T-helper 1 cell treated with Interleukin-12 subunit alpha and Interleukin-12 subunit beta and Interleukin-4 antibody, amounts not matched to agents 30 ng/mL and 1 ng/mL, for 36 hours (primary cell): ENCODE measurements around the gene STRA8. TPM values are rescaled to one million over a fixed set of nuclear protein-coding genes. Genes with fewer than 3 reads are reported as not detected.

Experiments
- intact Hi-C: fragments of 100-400 bp; cut with micrococcal nuclease; formaldehyde crosslinking; loops from one replicate; pipeline ENCODE4 v1.15.1; 2024
- total RNA-seq: library from RNA; stranded (reverse); gene quantifications from 2 replicates; pipeline ENCODE4 v1.2.3, GENCODE V29; 2022

STRA8 gene, protein sequence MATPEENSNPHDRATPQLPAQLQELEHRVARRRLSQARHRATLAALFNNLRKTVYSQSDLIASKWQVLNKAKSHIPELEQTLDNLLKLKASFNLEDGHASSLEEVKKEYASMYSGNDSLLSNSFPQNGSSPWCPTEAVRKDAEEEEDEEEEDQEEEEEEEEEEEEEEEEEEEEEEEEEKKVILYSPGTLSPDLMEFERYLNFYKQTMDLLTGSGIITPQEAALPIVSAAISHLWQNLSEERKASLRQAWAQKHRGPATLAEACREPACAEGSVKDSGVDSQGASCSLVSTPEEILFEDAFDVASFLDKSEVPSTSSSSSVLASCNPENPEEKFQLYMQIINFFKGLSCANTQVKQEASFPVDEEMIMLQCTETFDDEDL
- total RNA-seq, result not detected in 2 replicates

GRCh38 chr7:135233570-135233969 lies at the start of gene STRA8:
STRA8 (plus strand) TSS chr7:135233838; CDS start chr7:135240525, 6,687 bp downstream.
- intact Hi-C loops, result no loop called here

DNA sequence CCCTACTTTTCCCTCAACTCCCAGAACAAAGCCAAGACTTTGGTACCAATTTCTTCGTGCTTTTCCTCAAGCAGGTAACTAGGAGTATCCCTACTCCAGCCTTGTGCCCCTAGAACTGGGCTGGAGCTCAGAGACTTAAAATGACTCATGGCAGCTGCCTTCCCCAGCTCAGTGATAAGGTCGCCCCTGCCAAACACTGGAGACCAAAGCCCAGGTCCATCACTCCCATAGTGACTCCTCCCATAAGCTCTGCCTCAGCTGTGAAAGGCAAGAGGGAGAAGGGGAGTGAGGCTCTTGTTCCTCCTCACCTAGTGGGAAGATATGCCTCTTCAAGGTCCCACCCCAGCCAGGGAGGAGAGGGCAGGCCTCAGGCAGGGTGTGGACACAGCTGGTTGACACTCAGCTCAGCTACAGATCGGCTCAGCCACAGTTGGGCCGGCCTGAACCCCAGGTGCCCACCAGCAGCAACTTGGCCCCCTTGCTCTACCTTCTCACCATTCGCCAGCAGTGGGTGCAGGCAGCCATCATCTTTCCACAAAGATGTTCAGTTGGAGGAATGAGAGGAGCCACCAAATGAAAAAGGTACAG lies 49.3 kb upstream of the STRA8 start:
- intact Hi-C loops, result no loop called here

GRCh38 chr7:135185471-135186260 lies 48.0 kb upstream of the STRA8 start:
- intact Hi-C loops, result no loop called here

GRCh38 chr7:135186261-135186540 lies 47.4 kb upstream of the STRA8 start:
- intact Hi-C loops, result no loop called here

- intact Hi-C loops, result no loop called here
These were observed 46.8 kb upstream of the STRA8 start for GRCh38 chr7:135186841-135187253.

- intact Hi-C loops, result no loop called here
These were observed 45.2 kb upstream of the STRA8 start for GRCh38 chr7:135188298-135188984.

DNA sequence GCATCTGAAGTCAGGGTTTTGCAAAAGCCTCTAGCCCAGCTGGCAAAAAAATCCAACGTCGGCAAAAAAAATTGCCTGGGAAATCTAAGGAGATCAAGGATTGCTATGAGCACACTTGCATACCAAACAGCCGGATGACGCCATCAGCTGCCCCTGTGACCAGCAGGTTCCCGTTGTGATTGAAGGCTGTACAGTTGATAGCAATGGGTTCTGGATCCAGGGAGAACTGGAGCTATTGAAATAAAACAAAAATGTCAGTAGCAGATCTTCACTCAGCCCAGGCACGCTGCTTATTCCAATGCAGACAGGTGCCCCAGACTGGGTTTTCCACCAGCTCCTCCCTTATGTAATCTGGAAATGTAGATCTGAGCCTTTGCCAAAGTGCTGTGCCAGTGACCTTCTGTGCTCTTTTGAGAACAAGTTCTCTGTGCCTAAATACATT lies 44.4 kb upstream of the STRA8 start:
- intact Hi-C loops, result no loop called here

DNA sequence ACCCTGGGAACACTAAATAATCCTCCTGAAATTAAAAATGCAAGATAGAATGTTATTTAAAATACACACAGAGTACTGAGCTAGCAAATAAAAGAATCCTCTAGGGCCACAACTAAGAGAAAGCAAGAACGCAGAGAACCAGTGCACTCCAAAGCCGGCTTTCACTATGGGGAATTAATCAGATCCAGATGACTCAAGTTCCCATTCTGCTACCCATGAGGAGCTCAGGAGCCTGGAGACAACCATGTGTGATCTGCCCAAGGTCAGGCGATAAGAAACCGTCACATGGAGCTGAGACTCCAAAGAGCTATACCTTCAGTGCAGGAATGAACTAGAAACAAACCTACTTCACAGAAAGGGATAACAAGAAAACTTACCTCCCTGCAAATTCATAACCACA lies 43.7 kb upstream of the STRA8 start:
- intact Hi-C loops, result no loop called here

DNA sequence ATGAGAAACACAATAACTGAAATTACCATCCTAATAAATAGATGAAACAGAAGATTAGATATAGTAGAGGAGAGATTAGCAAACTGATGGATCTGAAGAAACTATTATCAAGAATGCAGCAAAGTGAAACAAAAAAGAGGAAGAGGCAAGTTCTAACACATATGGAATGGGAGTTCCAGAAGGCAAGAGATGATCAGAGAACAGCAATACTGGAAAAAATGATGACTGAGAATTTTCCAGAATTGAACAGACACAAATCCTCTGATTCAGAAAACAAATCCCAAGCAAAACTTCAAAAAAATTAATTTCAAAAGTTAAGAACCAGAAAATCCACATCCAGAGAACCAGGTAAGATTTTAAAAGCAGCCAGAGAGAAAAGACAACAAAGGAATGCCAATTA lies 42.9 kb upstream of the STRA8 start:
- intact Hi-C loops, result no loop called here

- intact Hi-C loops, result no loop called here
These were observed 40.6 kb upstream of the STRA8 start for GRCh38 chr7:135192914-135193536.

DNA sequence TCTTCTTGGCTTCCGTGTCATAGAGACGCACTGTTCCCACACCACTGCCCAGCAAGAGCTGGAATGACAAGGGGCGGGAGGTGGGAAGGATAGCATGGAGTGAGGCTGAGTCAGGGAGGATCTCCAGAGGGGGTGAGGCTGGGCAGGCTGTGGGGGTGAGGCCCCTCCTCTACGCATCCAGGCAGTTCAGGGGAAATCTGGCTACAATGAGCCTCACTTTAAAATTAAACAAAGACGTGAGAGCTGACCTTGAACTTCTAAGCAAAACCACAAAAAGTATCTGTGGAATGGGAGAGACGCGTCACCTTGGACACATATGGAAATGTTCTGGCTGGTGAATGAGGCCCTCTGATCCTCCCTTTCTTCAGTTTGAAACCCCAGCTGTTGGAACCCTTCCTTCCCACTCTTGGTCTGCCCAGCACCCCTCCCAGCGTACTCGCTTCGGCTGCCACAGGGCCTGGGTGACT lies 40.0 kb upstream of the STRA8 start:
- intact Hi-C loops, result no loop called here

DNA sequence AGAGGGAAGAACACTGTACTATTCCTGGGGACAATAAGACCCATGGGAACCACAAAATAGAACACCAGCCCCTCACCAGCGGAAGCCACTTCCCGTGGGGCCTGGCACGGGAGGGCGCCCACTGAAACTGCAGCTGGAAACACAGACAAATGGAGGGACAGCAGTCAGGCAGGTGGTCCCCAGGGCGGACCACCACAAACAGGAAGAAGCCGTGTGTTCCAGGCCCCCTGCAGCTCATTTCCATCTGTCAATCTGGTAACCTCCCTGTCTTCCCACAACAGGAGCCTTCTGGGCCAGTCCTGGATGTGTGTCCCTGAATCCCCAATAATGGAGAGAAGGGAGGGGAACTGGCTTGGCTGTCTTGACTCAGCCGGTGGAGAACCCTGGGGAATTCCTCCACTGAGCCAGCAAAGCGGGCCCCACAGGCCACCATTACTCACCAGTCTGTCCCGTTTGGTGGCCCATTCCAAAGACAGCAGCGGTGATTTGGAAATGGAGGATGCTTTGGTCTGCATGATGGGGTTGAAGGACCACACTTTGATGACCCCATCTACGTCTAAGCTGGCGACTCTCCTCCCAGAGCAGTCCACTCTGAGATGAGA lies 39.0 kb upstream of the STRA8 start:
- intact Hi-C loops, result no loop called here

DNA sequence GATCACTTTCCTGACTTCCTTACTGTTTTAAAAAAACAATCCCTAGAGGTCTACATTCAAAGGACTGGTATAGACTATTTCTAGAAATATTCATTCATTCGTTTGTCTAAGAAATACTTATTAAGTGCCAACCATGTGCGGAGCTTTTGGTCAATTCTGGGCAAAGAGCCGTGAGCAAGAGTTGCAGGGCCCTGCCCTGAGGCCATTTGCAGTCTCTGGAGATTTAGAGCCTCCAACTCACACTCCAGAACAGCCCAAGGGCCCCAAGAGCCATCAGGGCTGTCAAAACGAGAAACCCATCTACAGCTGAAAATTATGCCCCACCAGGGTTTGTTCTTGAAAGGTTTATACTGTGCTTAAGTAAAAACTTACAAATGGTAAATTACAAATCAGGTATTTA lies 38.5 kb upstream of the STRA8 start:
- intact Hi-C loops, result no loop called here

DNA sequence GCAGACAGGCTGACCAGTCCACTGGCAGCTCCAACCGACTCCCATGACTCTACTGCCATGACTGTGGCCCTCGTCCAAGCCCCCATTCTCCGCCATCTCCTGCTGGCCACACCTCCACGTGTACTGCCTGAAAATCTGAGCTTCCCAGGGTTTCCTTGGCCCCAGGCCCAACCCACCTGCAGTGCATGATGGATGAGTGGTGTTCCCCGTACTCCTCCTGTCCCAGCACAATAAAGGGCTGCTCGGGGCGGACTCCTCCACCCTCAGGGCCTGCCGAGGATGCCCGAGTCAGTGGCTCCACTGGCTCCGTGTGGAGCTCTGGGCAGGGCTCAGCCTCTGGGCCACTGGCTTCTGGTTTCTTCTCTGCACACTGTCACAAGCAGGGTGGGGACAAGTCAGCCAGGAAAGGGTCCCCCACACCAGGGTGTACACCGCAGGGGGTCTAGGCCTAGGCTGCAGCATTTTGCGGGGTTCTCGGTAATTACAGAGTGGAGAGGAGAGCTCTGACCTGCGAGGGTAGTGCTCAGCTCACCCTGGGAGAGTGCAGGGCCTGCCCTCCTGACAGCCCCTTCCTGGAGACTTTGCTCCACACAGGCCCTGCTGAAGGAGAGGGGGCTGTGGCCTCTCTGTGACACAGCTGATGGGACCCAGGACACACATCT lies 37.5 kb upstream of the STRA8 start:
- intact Hi-C loops, result no loop called here

- intact Hi-C loops, result no loop called here
These were observed 36.3 kb upstream of the STRA8 start for GRCh38 chr7:135197343-135197742.

- intact Hi-C loops, result no loop called here
These were observed 35.6 kb upstream of the STRA8 start for GRCh38 chr7:135197906-135198655.

DNA sequence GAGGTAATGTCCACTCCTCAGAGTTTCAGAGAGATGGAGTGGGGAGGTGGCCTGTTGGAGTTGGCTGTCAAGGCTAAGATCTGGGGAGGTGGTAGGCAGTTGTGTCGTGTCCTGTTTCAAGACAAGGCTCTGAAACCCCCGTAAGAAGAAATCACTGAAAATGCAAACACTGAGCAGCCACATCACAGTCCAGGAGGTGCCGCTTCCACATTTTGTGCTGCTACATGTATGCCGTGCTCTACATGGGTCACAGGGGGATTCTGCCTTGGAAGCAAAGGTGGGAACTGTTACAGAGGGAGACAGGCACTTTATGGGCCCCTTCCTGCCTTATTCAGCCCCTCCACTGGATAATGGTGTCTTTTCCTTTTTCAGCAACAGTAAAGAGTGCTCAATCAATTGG lies 34.2 kb upstream of the STRA8 start:
- intact Hi-C loops, result no loop called here

DNA sequence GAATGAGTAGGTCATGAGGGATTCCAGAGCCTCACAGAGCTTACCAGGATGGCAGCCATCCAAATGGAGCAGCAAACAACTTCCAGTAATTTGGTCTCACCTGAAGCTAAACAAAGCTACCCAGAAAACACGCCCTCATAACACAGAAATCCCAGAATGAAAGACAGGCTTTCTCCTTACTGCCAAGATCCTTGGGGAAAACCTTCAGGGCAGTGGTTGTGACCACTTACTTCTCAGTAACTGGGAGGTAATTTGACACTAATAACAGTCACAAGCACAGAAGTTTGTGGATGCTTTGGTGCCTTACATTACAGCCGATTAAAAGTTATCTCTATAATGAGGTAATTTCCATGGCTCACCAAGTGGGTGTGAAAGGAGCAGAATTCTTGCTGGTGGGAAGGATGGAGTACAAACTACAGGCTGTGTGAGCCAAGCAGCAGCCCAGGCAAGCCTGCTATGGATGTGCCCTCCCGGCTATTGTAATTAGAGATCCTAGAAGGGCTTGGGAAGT lies 32.8 kb upstream of the STRA8 start:
- intact Hi-C loops, result no loop called here

GRCh38 chr7:135201350-135201749 lies 32.3 kb upstream of the STRA8 start:
- intact Hi-C loops, result no loop called here
